Left lung (tissue), 10 donors: ENCODE data around the gene CLDN5. TPM values are rescaled to one million over a fixed set of nuclear protein-coding genes. Genes with fewer than 3 reads are reported as not detected.

ENCODE experiments used
- ATAC-seq: fragments of 200-7000 bp; cut with Tn5 transposase; one replicate; pipeline ENCODE4 v1.9.1; 2020; ENCODE audit warnings: moderate library complexity
- DNase-seq, 4 donors: peaks; one replicate each; pipeline ENCODE4 v3.0.0-alpha.2; 2013 to 2020
- H3K27ac ChIP-seq, 2 donors: fragments of 200-600 bp; sonication (generic) in 1 of 2; one replicate each; pipeline versions ENCODE4 v1.5.0 to v1.8.0; 2020 to 2021
- H3K27me3 ChIP-seq, 2 donors: fragments of 200-600 bp; sonication (generic) in 1 of 2; one replicate each; pipeline versions ENCODE4 v1.5.0 to v1.8.0; 2020 to 2021
- H3K36me3 ChIP-seq, 2 donors: fragments of 200-600 bp; sonication (generic) in 1 of 2; one replicate each; pipeline versions ENCODE4 v1.5.0 to v1.8.0; 2020 to 2021
- H3K4me1 ChIP-seq, 2 donors: fragments of 200-600 bp; one replicate each; pipeline ENCODE4 v1.8.0; 2021
- H3K4me3 ChIP-seq, 2 donors: fragments of 200-600 bp; sonication (generic) in 1 of 2; one replicate each; pipeline versions ENCODE4 v1.5.0 to v1.8.0; 2020 to 2021; ENCODE audit warnings: mild to moderate bottlenecking in 1 of 2
- H3K9me3 ChIP-seq, 2 donors: fragments of 200-600 bp; sonication (generic) in 1 of 2; one replicate each; pipeline versions ENCODE4 v1.5.0 to v1.8.0; 2020 to 2021
- CTCF ChIP-seq, 2 donors: fragments of 200-600 bp; sonication (generic) in 1 of 2; IDR thresholded peaks; one replicate each; pipeline versions ENCODE4 v1.5.0 to v1.8.0; 2021; ENCODE audit warnings: antibody characterized with exemption in 2 of 2
- intact Hi-C, 2 donors: fragments of 100-400 bp; cut with DNase I; formaldehyde crosslinking; loops; one replicate each; pipeline versions ENCODE4 v1.11.2 to v1.14.2; 2022
- polyA plus RNA-seq, 6 donors: library from polyadenylated mRNA; unstranded; fragments of 120-200 nt; gene quantifications; one replicate each; pipeline ENCODE4 v1.2.1, GENCODE V29; 2013; ENCODE audit not compliant: insufficient read length in 6 of 6
- total RNA-seq, 2 donors: library from RNA; stranded (reverse); fragmentation: NEBNext Ultra II Directional; extraction: Animal tissue kit (Norgen Biotek cat#: 25700); gene quantifications; one replicate each; pipeline ENCODE4 v1.2.1, GENCODE V29; 2021
- donor health status: DM: no; HTN: yes; CAD: no.
- donor health status: DM: no; HTN: no; CAD: no.

CLDN5 gene
- total and polyA plus RNA-seq, 8 donors: 56.4 to 90.7 (median 70.8) TPM

- no peak overlapping the region for H3K4me3 ChIP-seq
- H3K27ac ChIP-seq: no peak overlapping the region
- TF ChIP-seq CTCF (IDR thresholded peaks at IDR 0.05): no peak
- H3K4me1 ChIP-seq: no peaks in the 10 kb centered on the region
- no peak for ATAC-seq
- no peak for DNase-seq
- peaks cover 0 to 12% of the 10 kb centered on the region in 2 donors for H3K36me3 ChIP-seq
- no peaks in the 10 kb centered on the region for H3K9me3 ChIP-seq
- no peaks in the 10 kb centered on the region for H3K27me3 ChIP-seq
- intact Hi-C loops: loop anchor here (10.0 kb wide), 2 partner anchors 132 to 142 kb away; no protein-coding TSS in a partner anchor
Observed at GRCh38 chr22:19492504-19493174, 31.6 kb downstream of the CLDN5 start.

GRCh38 chr22:19490628-19491230 is 33.5 kb downstream of the CLDN5 start:
- no peak for TF ChIP-seq CTCF (IDR thresholded peaks at IDR 0.05)
- H3K4me1 ChIP-seq: no peaks in the 10 kb centered on the region
- no peak for ATAC-seq

GRCh38 chr22:19488884-19489843 is 35.0 kb downstream of the CLDN5 start:
- no peak overlapping the region for H3K4me3 ChIP-seq
- no peak for TF ChIP-seq CTCF (IDR thresholded peaks at IDR 0.05)
- DNase-seq (peak in 1 of 4 donors; percentile 23), ATAC-seq (peak; percentile 67)
- no peak overlapping the region for H3K27ac ChIP-seq
- no peaks in the 10 kb centered on the region for H3K27me3 ChIP-seq
- H3K9me3 ChIP-seq: no peaks in the 10 kb centered on the region
- intact Hi-C loops: no loop called here
- H3K36me3 ChIP-seq: peaks cover 0 to 9% of the 10 kb centered on the region in 2 donors
- no peaks in the 10 kb centered on the region for H3K4me1 ChIP-seq

More at GRCh38 chr22:19490628-19491230, 33.5 kb downstream of the CLDN5 start:
- Histone ChIP-seq H3K27me3 (no peaks in the 10 kb centered on the region), H3K4me3 (no peak overlapping the region), H3K27ac (no peak overlapping the region), H3K9me3 (no peaks in the 10 kb centered on the region), H3K36me3 (peaks cover 0 to 12% of the 10 kb centered on the region in 2 donors)
- DNase-seq: no peak
- intact Hi-C loops: loop anchor here (10.0 kb wide), 2 partner anchors 134 to 144 kb away; no protein-coding TSS in a partner anchor

GRCh38 chr22:19488285-19488684 is 35.9 kb downstream of the CLDN5 start:
- DNase-seq (no peak), ATAC-seq (no peak)
- TF ChIP-seq CTCF (IDR thresholded peaks at IDR 0.05): no peak
- H3K27ac ChIP-seq: no peak overlapping the region
- no peaks in the 10 kb centered on the region for H3K27me3 ChIP-seq
- peaks cover 0 to 4% of the 10 kb centered on the region in 2 donors for H3K36me3 ChIP-seq
- no peaks in the 10 kb centered on the region for H3K9me3 ChIP-seq
- intact Hi-C loops: no loop called here
- no peaks in the 10 kb centered on the region for H3K4me1 ChIP-seq
- H3K4me3 ChIP-seq: no peak overlapping the region
